Neuron (in vitro differentiated cells): ENCODE measurements around the gene MARCHF11.

Source experiments
- H2AFZ ChIP-seq: one replicate; pipeline ENCODE4 v1.6.1; 2013; ENCODE audit warnings: low read depth, mild to moderate bottlenecking, inconsistent platforms, low read length, moderate library complexity
- H3K27me3 ChIP-seq: one replicate; pipeline ENCODE4 v1.6.1; 2013; ENCODE audit warnings: low read length; ENCODE audit not compliant: insufficient read depth
- H3K36me3 ChIP-seq: one replicate; pipeline ENCODE4 v1.6.1; 2013; ENCODE audit warnings: low read length; ENCODE audit not compliant: insufficient read depth
- H3K4me1 ChIP-seq: one replicate; pipeline ENCODE4 v1.6.1; 2013; ENCODE audit warnings: low read length; ENCODE audit not compliant: insufficient read depth
- H3K4me3 ChIP-seq: 2 replicates; pipeline ENCODE4 v1.5.1; 2013; ENCODE audit warnings: mild to moderate bottlenecking, low read length, moderate library complexity
- H3K9me3 ChIP-seq: one replicate; pipeline ENCODE4 v1.6.1; 2013; ENCODE audit warnings: low read length

Gene MARCHF11

GRCh38 chr5:16033187-16033925 lies 146.2 kb downstream of the MARCHF11 start:
- no peaks in the 10 kb centered on the region for H3K36me3 ChIP-seq
- no peak overlapping the region for H3K4me3 ChIP-seq
- no peaks in the 10 kb centered on the region for H3K4me1 ChIP-seq

GRCh38 chr5:16028708-16029107 lies 150.9 kb downstream of the MARCHF11 start:
- Histone ChIP-seq H3K4me3 (no peak overlapping the region), H3K4me1 (no peaks in the 10 kb centered on the region), H3K27me3 (no peaks in the 10 kb centered on the region), H2AFZ (no peak overlapping the region), H3K9me3 (no peaks in the 10 kb centered on the region), H3K36me3 (no peaks in the 10 kb centered on the region)

More at GRCh38 chr5:16033187-16033925, 146.2 kb downstream of the MARCHF11 start:
- Histone ChIP-seq H3K27me3 (no peaks in the 10 kb centered on the region), H2AFZ (no peak overlapping the region), H3K9me3 (no peaks in the 10 kb centered on the region)

DNA sequence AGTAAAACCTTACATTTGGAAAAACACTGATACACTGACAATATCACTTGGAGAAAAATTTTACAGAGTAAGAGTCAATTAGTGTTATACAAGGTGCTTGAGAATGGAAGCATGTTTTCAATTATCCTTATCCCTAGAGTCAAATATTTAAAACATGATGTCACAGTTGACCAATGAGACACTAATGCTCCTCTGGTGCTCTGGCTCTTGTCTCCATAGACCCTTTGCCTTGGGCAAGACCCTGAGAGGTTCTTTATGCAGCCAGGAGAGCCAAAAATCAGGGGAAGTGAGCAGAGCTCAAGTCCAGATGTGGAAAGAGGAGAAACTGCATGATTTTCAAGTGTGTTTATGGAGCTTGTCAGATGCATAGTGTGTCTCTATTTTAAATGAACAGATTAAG lies 153.9 kb downstream of the MARCHF11 start:
- H3K4me1 ChIP-seq = no peaks in the 10 kb centered on the region
- H3K27me3 ChIP-seq = no peaks in the 10 kb centered on the region
- H3K4me3 ChIP-seq = no peak overlapping the region
- no peaks in the 10 kb centered on the region for H3K9me3 ChIP-seq
- H3K36me3 ChIP-seq = no peaks in the 10 kb centered on the region
- no peak overlapping the region for H2AFZ ChIP-seq

DNA sequence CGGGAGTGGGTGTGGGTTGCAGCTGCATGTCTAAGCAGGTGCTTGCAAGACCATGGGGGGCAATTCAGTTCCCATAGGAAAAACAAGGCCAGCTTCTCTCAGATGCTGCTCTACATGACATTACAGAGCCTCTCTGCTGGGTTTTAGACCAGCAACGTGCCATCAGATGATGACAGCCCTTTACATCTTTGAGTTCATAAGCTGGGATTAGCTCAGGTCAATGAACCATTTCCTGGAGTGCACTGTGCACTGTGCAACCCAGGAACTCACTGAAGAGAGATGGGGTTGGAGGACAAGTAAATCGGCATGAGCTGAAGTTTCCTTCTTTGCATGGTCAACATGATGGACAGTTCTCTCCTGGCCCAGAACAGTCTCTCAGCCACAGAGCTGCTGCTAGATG lies 160.6 kb downstream of the MARCHF11 start:
- Histone ChIP-seq H2AFZ (no peak overlapping the region), H3K4me1 (no peaks in the 10 kb centered on the region), H3K4me3 (no peak overlapping the region), H3K36me3 (no peaks in the 10 kb centered on the region), H3K27me3 (no peaks in the 10 kb centered on the region), H3K9me3 (no peaks in the 10 kb centered on the region)

- H3K4me1 ChIP-seq = no peaks in the 10 kb centered on the region
- H3K4me3 ChIP-seq = no peak overlapping the region
- H2AFZ ChIP-seq = no peak overlapping the region
- no peaks in the 10 kb centered on the region for H3K9me3 ChIP-seq
- no peaks in the 10 kb centered on the region for H3K36me3 ChIP-seq
- no peaks in the 10 kb centered on the region for H3K27me3 ChIP-seq
These were observed 161.9 kb downstream of the MARCHF11 start for GRCh38 chr5:16017720-16018119.
